Activated CD8-positive, alpha-beta memory T cell treated with anti-CD3 and anti-CD28 coated beads, Interleukin-2, amount 10 ng/mL, durations not matched to agents 7 days and 5 days (primary cell): Measurements from ENCODE around the gene FAM118B. TPM values are rescaled to one million over a fixed set of nuclear protein-coding genes. Genes with fewer than 3 reads are reported as not detected.

Source experiments
- ATAC-seq: fragments of 150-1000 bp; cut with Tn5 transposase; one replicate; pipeline ENCODE4 v1.10.0; 2021; ENCODE audit warnings: moderate library complexity
- CTCF ChIA-PET: fragments of 350-600 bp; sonication (Branson Sonifier 250); formaldehyde crosslinking; loops from one replicate; lab custom pipeline; 2021; ENCODE audit warnings: antibody characterized with exemption; lab: Charles Lee
- DNase-seq: peaks from one replicate; pipeline ENCODE4 v3.0.0-alpha.2; 2020
- H3K27ac Mint-ChIP-seq: one replicate; pipeline ENCODE4 v1.8.0; 2021; ENCODE audit warnings: mild to moderate bottlenecking, mixed read lengths
- H3K27me3 Mint-ChIP-seq: one replicate; pipeline ENCODE4 v1.8.0; 2021; ENCODE audit warnings: mixed read lengths
- H3K36me3 Mint-ChIP-seq: one replicate; pipeline ENCODE4 v1.8.0; 2021; ENCODE audit warnings: mild to moderate bottlenecking, mixed read lengths
- H3K4me1 Mint-ChIP-seq: one replicate; pipeline ENCODE4 v1.8.0; 2021; ENCODE audit warnings: mixed read lengths
- H3K4me3 Mint-ChIP-seq: one replicate; pipeline ENCODE4 v1.8.0; 2021; ENCODE audit warnings: mild to moderate bottlenecking, moderate library complexity, mixed read lengths
- H3K9me3 Mint-ChIP-seq: one replicate; pipeline ENCODE4 v1.8.0; 2022; ENCODE audit warnings: low read depth, mixed read lengths
- total RNA-seq, 2 experiments: library from RNA; stranded (reverse); gene quantifications; one replicate each; pipeline ENCODE4 v1.2.3, GENCODE V29; 2021

The FAM118B gene
- total RNA-seq, 2 experiments from 2014 or later, result 9.9 to 14.7 TPM

- Mint-ChIP-seq H3K4me1 (peaks cover 6% of the 10 kb centered on the region), H3K27ac (no peak overlapping the region), H3K4me3 (no peak overlapping the region), H3K36me3 (peaks cover 3% of the 10 kb centered on the region), H3K9me3 (no peaks in the 10 kb centered on the region), H3K27me3 (peaks cover 16% of the 10 kb centered on the region)
- ATAC-seq (no peak), DNase-seq (no peak)
- CTCF ChIA-PET, result no interaction called here
Measured at GRCh38 chr11:126175393-126175792, 36.2 kb upstream of the FAM118B start.

GRCh38 chr11:126176853-126177470 is 34.6 kb upstream of the FAM118B start:
- Mint-ChIP-seq H3K4me3 (no peak overlapping the region), H3K9me3 (no peaks in the 10 kb centered on the region), H3K27ac (no peak overlapping the region), H3K4me1 (peaks cover 9% of the 10 kb centered on the region), H3K36me3 (peaks cover 6% of the 10 kb centered on the region), H3K27me3 (peaks cover 10% of the 10 kb centered on the region)
- no peak for DNase-seq
- ATAC-seq, result no peak
- CTCF ChIA-PET, result no interaction called here

GRCh38 chr11:126181939-126182730 is 29.4 kb upstream of the FAM118B start:
- Mint-ChIP-seq H3K27ac (no peak overlapping the region), H3K9me3 (no peaks in the 10 kb centered on the region), H3K36me3 (peaks cover 6% of the 10 kb centered on the region), H3K27me3 (no peaks in the 10 kb centered on the region), H3K4me3 (no peak overlapping the region), H3K4me1 (peaks cover 12% of the 10 kb centered on the region)
- peak; percentile 20 for ATAC-seq
- CTCF ChIA-PET, result no interaction called here
- DNase-seq, result no peak

GRCh38 chr11:126182787-126183445 is 28.7 kb upstream of the FAM118B start:
- no peak for ATAC-seq
- no peaks in the 10 kb centered on the region for H3K27me3 Mint-ChIP-seq
- H3K27ac Mint-ChIP-seq, result no peak overlapping the region
- H3K4me1 Mint-ChIP-seq, result peaks cover 13% of the 10 kb centered on the region
- H3K4me3 Mint-ChIP-seq, result no peak overlapping the region
- H3K9me3 Mint-ChIP-seq, result no peaks in the 10 kb centered on the region
- CTCF ChIA-PET, result interaction anchor here (0.6 kb wide), 1 partner anchor 237 kb away, joined by 3 read pairs; no protein-coding TSS in a partner anchor
- DNase-seq, result no peak
- H3K36me3 Mint-ChIP-seq, result peaks cover 6% of the 10 kb centered on the region

- Mint-ChIP-seq H3K27me3 (no peaks in the 10 kb centered on the region), H3K9me3 (no peaks in the 10 kb centered on the region), H3K36me3 (peaks cover 3% of the 10 kb centered on the region), H3K27ac (no peak overlapping the region), H3K4me1 (peaks cover 21% of the 10 kb centered on the region), H3K4me3 (no peak overlapping the region)
- CTCF ChIA-PET, result no interaction called here
- ATAC-seq, result no peak
- DNase-seq, result no peak
Measured at GRCh38 chr11:126185259-126186024, 26.1 kb upstream of the FAM118B start.

- no peak for DNase-seq
- Mint-ChIP-seq H3K27ac (no peak overlapping the region), H3K4me3 (no peak overlapping the region), H3K36me3 (no peaks in the 10 kb centered on the region), H3K27me3 (no peaks in the 10 kb centered on the region), H3K4me1 (peaks cover 21% of the 10 kb centered on the region), H3K9me3 (no peaks in the 10 kb centered on the region)
- CTCF ChIA-PET, result no interaction called here
- no peak for ATAC-seq
Measured at GRCh38 chr11:126186025-126186698, 25.4 kb upstream of the FAM118B start.

- CTCF ChIA-PET, result interaction anchor here (0.8 kb wide), 1 partner anchor 244 kb away, joined by 3 read pairs; no protein-coding TSS in a partner anchor
- Mint-ChIP-seq H3K4me1 (peaks cover 19% of the 10 kb centered on the region), H3K27me3 (no peaks in the 10 kb centered on the region), H3K9me3 (no peaks in the 10 kb centered on the region), H3K36me3 (peaks cover 3% of the 10 kb centered on the region), H3K4me3 (no peak overlapping the region), H3K27ac (no peak overlapping the region)
- DNase-seq (no peak), ATAC-seq (no peak)
Measured at GRCh38 chr11:126186708-126187529, 24.7 kb upstream of the FAM118B start.

- H3K27me3 Mint-ChIP-seq, result no peaks in the 10 kb centered on the region
- peaks cover 10% of the 10 kb centered on the region for H3K4me1 Mint-ChIP-seq
- peaks cover 4% of the 10 kb centered on the region for H3K36me3 Mint-ChIP-seq
- no peak overlapping the region for H3K27ac Mint-ChIP-seq
- CTCF ChIA-PET, result no interaction called here
- no peak for ATAC-seq
- H3K4me3 Mint-ChIP-seq, result no peak overlapping the region
- no peaks in the 10 kb centered on the region for H3K9me3 Mint-ChIP-seq
- no peak for DNase-seq
Measured at GRCh38 chr11:126188332-126189108, 23.1 kb upstream of the FAM118B start.

- H3K4me1 Mint-ChIP-seq, result peaks cover 10% of the 10 kb centered on the region
- ATAC-seq, result no peak
- no peak overlapping the region for H3K27ac Mint-ChIP-seq
- H3K4me3 Mint-ChIP-seq, result no peak overlapping the region
- no peaks in the 10 kb centered on the region for H3K9me3 Mint-ChIP-seq
- CTCF ChIA-PET, result interaction anchor here (1.4 kb wide), 1 partner anchor 13 kb away, joined by 3 read pairs; no protein-coding TSS in a partner anchor
- no peak for DNase-seq
- H3K36me3 Mint-ChIP-seq, result peaks cover 4% of the 10 kb centered on the region
- no peaks in the 10 kb centered on the region for H3K27me3 Mint-ChIP-seq
Measured at GRCh38 chr11:126189109-126189929, 22.3 kb upstream of the FAM118B start.

- ATAC-seq (no peak), DNase-seq (no peak)
- H3K4me1 Mint-ChIP-seq, result peaks cover 10% of the 10 kb centered on the region
- H3K9me3 Mint-ChIP-seq, result no peaks in the 10 kb centered on the region
- no peaks in the 10 kb centered on the region for H3K27me3 Mint-ChIP-seq
- CTCF ChIA-PET, result interaction anchor here (1.4 kb wide), 1 partner anchor 12 kb away, joined by 3 read pairs; no protein-coding TSS in a partner anchor
- H3K27ac Mint-ChIP-seq, result no peak overlapping the region
- H3K36me3 Mint-ChIP-seq, result peaks cover 10% of the 10 kb centered on the region
- no peak overlapping the region for H3K4me3 Mint-ChIP-seq
Measured at GRCh38 chr11:126190792-126191191, 20.8 kb upstream of the FAM118B start.
